Heart left ventricle (tissue), 13 donors: ENCODE data around the gene PRDM15.

ENCODE experiments used
- CTCF ChIP-seq, 12 donors: fragments of 200-600 bp; sonication (generic) in 4 of 12; IDR thresholded peaks; one replicate each; pipeline versions ENCODE4 v1.5.0 to v1.8.0; 2018 to 2022; ENCODE audit warnings: antibody characterized with exemption in 12 of 12, mild to moderate bottlenecking in 5 of 12
- POLR2A ChIP-seq, 2 donors: fragments of 450-650 bp; IDR thresholded peaks; one replicate each; pipeline ENCODE4 v1.6.1; 2017; ENCODE audit warnings: antibody characterized with exemption in 2 of 2, mild to moderate bottlenecking in 2 of 2, moderate library complexity in 2 of 2
- donor health status: ischemic (EF 13 %, LVEDD 7.1; RV severe dilation, severe dysfunction).
- donor health status: DM: no; HTN: yes; CAD: no.
- donor health status: DM: no; HTN: no; CAD: no.
- donor health status: ischemic (EF 25% LVEDD 6.9; RV normal size, moderate dysfunction).
- donor health status: ischemic (EF 25% LVEDD 5.7; RV mildly dilated, moderate dysfunction).
- donor health status: ischemic (EF 35%, LVEDD 5.7; RV mildly dilated, moderate dysfunction).
- donor health status: nonischemic (EF 11% LVEDD 7.7; RV severe dilation, severe dysfunction).
- donor health status: DM: yes; HTN: yes; CAD: no.
- donor health status: PGD.
- donor health status: ischemic (EF 29% LVEDD 5.4; RV normal size, mild dysfunction).
- donor health status: nonischemic (EF 23%, LVEDD 6.1; RV moderate dilation, normal function).

GRCh38 chr21:41894511-41894910 is 15.4 kb upstream of the PRDM15 start:
- TF ChIP-seq CTCF (IDR thresholded peaks at IDR 0.05), result no peak
- TF ChIP-seq POLR2A (IDR thresholded peaks at IDR 0.05), result no peak
